HG02623 (cell line): ENCODE measurements around the gene ERAP2.
"Not testable (repeated sequence)": the region's sequence is repeated elsewhere in the genome, so short reads cannot be mapped to it uniquely, and the experiment has no call there.

Source experiments
- ATAC-seq: cut with Tn5 transposase; IDR thresholded peaks from one replicate; pipeline ENCODE4 v1.9.1; 2021; ENCODE audit warnings: moderate library complexity; ENCODE audit not compliant: unreplicated experiment

Gene ERAP2

GRCh38 chr5:96896806-96897205 lies 20.5 kb downstream of the ERAP2 start:
- peak; percentile 85 for ATAC-seq

DNA sequence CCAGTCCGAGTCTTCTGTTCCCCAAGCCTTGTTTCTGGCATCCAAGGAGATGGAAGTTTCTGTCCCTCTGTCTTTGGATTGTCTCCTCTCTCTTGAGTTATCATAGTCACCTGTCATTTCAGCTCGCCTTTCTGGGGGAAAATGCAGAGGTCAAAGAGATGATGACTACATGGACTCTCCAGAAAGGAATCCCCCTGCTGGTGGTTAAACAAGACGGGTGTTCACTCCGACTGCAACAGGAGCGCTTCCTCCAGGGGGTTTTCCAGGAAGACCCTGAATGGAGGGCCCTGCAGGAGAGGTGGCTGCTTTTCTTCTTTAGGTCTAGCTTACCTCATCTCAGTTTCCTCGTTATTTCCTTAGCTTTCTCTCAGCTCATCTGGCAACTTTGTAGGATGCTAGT lies 25.1 kb downstream of the ERAP2 start:
- no peak for ATAC-seq

DNA sequence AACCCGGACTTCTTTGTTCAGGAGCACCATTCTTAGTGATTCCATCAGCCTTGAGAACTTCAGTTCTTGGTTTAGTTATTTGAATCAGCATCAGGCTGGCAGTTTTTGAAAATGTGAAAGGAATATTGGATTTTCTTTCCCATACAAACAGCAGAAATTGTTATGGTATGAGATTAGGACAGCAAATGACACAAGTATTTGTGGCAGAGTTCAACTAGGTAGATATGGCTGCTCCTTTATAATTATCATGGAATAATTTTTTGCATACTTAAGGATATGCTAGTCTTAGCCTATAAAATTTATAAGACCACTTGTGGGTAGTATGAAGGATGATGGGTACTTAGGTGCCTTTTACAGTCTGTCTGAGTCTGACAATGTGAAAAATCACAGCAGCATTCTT lies 25.5 kb downstream of the ERAP2 start:
- no peak for ATAC-seq

- no peak for ATAC-seq
Measured at GRCh38 chr5:96902876-96903275, 26.6 kb downstream of the ERAP2 start.

- no peak for ATAC-seq
Measured at GRCh38 chr5:96903300-96903699, 27.0 kb downstream of the ERAP2 start.

DNA sequence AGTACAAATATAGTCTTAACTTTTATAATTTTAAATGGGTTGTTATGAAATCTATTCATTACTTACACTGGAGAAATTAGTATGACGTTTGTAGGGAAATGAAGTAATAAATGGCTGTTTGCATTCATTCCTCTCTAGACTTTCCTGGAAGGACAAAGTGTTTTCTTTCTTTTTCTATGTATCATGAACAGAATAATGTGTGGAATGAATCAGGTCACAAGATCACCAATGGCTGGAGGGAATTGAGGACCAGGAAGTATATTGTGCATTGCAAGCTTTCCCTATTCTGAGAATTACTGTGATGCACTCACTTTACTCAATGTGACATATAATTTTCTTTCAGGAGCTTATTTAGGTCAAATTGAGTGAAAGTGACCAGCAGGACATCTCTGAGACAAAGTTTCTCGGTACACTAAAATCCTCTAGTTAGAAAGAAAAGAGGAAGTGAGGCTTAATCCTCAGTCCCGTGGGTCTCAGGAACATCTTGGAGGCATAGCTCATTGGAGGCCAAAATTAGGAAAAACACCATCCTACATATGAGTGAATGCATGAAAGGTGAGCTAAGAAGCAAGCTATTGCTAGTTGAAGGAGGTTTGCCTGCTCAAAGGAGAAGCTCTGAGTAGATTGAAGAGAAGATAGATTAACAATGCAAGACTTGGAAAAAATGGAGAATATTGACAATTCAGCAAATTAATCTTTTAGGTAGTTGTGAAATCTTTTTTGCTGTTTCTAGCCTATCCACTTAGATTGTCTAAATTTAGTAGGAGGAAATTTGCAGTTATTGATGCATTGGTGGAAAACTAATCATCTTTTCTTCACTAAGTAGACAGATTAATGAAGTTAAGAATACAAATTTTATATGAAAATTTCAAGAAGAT lies 28.0 kb downstream of the ERAP2 start:
- no peak for ATAC-seq

DNA sequence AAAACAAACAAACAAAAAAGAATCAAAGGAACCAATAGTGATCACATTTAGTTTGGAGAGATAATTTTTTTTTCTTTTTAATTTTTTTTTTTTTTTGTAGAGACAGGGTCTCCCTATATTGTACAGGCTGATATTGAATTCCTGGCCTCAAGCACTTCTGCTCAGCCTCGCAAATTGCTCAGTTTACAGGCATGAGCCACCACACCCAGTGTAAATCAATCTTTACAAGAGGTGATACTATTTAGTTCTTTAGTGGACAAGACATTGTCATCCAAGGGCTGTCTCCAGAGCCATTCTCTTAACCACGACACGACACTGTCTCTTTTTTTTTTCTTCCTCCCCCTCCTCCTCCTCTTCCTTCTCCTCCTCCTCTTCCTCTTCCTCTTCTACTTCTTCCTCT lies 29.6 kb downstream of the ERAP2 start:
- no peak for ATAC-seq

- no peak for ATAC-seq
Measured at GRCh38 chr5:96909003-96909402, 32.7 kb downstream of the ERAP2 start.

GRCh38 chr5:96909435-96909834 lies 33.1 kb downstream of the ERAP2 start:
- no peak for ATAC-seq

DNA sequence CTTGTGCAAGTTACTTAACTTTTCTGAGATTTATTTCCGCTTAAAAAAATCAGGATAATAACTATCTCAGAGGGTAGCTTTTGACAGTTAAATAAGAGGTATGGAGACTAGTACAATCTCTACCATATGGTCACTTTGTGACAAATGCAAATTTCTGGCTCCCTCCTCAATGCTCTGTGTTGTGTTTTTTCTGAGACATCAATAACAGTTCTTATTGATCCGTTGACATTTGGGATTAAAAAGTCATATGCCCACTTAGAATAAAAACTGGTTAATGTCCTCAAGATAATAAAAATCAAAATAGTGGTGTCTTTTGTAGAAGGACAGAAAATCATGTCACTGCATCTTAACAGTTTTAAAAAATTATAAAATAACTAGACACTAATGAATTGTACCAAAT lies 34.8 kb downstream of the ERAP2 start:
- ATAC-seq: no peak

GRCh38 chr5:96913233-96913632 lies 36.9 kb downstream of the ERAP2 start:
- no peak for ATAC-seq

DNA sequence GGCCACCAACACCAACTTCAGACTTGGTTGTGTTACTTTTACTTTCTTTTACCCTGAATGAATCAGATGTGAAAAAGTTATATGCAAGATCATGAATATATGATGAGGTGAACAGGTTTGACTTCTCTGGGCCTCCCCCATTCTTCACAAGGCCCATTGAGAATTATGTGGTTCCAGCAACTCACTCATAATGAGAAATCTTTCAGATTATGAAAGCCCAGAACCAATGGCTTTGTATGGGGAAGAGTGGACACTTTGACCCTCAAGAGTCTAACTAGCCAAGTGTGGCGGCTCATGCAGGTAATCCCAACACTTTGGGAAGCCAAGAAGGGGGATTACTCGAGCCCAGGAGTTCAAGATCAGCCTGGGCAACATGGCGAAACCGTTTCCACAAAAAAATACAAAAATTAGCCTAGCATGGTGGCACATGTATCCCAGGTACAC lies 43.5 kb downstream of the ERAP2 start:
- ATAC-seq: peak; percentile 47

DNA sequence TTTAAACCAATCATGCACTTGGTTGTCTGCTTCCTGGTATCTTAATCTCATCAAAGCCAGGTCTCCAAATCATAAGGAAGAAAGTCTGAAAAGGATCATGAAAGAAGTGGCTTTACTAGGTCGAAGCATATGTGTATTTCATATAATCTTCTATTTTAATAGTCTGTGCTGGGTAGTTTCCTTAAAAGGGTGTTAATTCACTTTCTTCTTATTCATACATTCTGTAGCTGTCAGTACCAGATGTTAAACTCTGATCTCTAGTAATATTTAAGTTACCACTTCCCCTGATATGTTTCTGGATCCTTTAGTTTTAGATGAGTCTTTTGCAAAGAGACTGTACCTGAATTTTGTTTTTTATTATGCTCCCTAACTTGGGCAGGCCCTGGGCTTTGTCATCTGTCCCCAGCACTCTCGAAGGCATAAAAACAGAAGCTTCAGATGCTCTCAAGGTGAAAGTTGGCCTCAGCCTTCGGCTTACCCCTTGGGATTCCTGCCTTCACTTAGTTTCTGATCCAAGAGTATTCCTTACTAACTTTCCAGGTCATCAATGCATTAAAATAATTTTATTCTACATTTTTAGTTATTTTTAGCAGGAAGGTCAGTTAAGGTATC lies 44.5 kb downstream of the ERAP2 start:
- no peak for ATAC-seq

- ATAC-seq: peak; percentile 39
Measured at GRCh38 chr5:96922499-96923244, 46.4 kb downstream of the ERAP2 start.

DNA sequence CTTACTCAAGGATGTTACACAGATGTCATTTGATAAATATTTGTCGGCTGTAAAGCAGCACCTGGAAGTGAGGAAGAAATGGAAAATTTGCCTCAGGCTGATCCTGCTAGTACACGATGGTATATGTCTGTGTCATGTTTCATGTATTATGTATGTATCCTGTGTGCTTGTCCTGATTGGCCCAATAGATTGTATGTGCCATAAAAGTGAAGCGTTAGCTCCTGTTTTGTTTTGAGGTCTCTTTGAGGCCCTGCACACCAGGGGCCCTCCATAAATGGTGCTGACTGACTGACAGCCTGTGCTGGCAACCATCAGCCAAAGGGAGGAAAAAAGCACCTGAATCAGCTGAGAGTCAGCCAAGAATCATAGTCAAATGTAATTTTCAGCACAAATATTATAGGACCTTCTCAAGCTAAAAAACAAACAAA lies 47.7 kb downstream of the ERAP2 start:
- ATAC-seq: no peak

- ATAC-seq: no peak
Measured at GRCh38 chr5:96926276-96926675, 50.0 kb downstream of the ERAP2 start.

GRCh38 chr5:96927008-96927407 lies 50.7 kb downstream of the ERAP2 start:
- no peak for ATAC-seq

GRCh38 chr5:96928931-96929708 lies 52.8 kb downstream of the ERAP2 start:
- ATAC-seq: no peak

GRCh38 chr5:96930058-96930457 lies 53.8 kb downstream of the ERAP2 start:
- no peak for ATAC-seq

DNA sequence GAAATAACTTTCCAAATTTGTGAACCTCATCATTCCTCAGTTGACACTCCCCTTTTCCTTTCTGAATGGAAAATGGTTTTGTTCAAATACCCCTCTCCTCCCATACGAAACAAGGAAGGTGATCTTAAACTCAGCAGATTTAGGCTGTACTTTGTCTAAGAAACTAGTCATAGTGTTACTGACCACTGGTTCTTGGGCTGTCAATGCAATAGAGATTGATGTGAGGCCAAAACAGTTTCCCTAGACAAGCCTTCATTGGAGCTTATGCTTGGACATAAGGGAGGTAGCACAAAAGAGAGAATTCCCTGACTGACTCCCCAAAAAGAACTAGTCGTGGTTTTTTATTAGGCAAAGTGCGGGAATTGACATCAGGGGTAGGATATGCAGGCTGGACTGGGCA lies 54.3 kb downstream of the ERAP2 start:
- ATAC-seq: no peak

GRCh38 chr5:96931037-96931436 lies 54.7 kb downstream of the ERAP2 start:
- ATAC-seq: not testable (repeated sequence)
